Muscle layer of colon (tissue), 2 donors: Measurements from ENCODE around the gene B3GAT1.

ENCODE experiments used
- H3K27ac ChIP-seq: one replicate; pipeline ENCODE4 v1.7.0; 2013; ENCODE audit warnings: low read depth, mild to moderate bottlenecking, low read length, moderate library complexity
- H3K27me3 ChIP-seq, 2 donors: one replicate each; pipeline ENCODE4 v1.7.0; 2013; ENCODE audit warnings: low read length in 2 of 2, mild to moderate bottlenecking in 2 of 2; ENCODE audit not compliant: insufficient read depth in 2 of 2, control insufficient read depth in 1 of 2
- H3K36me3 ChIP-seq: one replicate; pipeline ENCODE4 v1.7.0; 2013; ENCODE audit warnings: mild to moderate bottlenecking, low read length; ENCODE audit not compliant: insufficient read depth
- H3K4me1 ChIP-seq: one replicate; pipeline ENCODE4 v1.7.0; 2013; ENCODE audit warnings: mild to moderate bottlenecking, low read length; ENCODE audit not compliant: insufficient read depth
- H3K4me3 ChIP-seq, 2 donors: one replicate each; pipeline ENCODE4 v1.7.0; 2013; ENCODE audit warnings: low read length in 2 of 2, low read depth in 1 of 2, mild to moderate bottlenecking in 1 of 2, moderate library complexity in 1 of 2
- H3K9ac ChIP-seq: one replicate; pipeline ENCODE4 v1.7.0; 2013; ENCODE audit warnings: low read length
- H3K9me3 ChIP-seq: one replicate; pipeline ENCODE4 v1.7.0; 2013; ENCODE audit warnings: mild to moderate bottlenecking, low read length
- donor health status: abdominal sarcoma.
- donor health status: Adenocarcinoma of cecum.

B3GAT1 gene

GRCh38 chr11:134374891-134375550, 37.0 kb downstream of the B3GAT1 start:
- Histone ChIP-seq H3K27me3 (no peaks in the 10 kb centered on the region), H3K9ac (no peak overlapping the region), H3K27ac (no peak overlapping the region), H3K4me1 (no peaks in the 10 kb centered on the region), H3K36me3 (no peaks in the 10 kb centered on the region), H3K9me3 (no peaks in the 10 kb centered on the region), H3K4me3 (no peak overlapping the region)

- no peak overlapping the region for H3K4me3 ChIP-seq
- no peaks in the 10 kb centered on the region for H3K4me1 ChIP-seq
- no peaks in the 10 kb centered on the region for H3K27me3 ChIP-seq
- H3K27ac ChIP-seq = no peak overlapping the region
- no peak overlapping the region for H3K9ac ChIP-seq
- no peaks in the 10 kb centered on the region for H3K36me3 ChIP-seq
- H3K9me3 ChIP-seq = no peaks in the 10 kb centered on the region
Observed at GRCh38 chr11:134374171-134374570, 37.9 kb downstream of the B3GAT1 start.

- no peaks in the 10 kb centered on the region for H3K4me1 ChIP-seq
- H3K9ac ChIP-seq = no peak overlapping the region
- H3K9me3 ChIP-seq = no peaks in the 10 kb centered on the region
- no peaks in the 10 kb centered on the region for H3K36me3 ChIP-seq
- H3K4me3 ChIP-seq = no peak overlapping the region
- no peak overlapping the region for H3K27ac ChIP-seq
- no peaks in the 10 kb centered on the region for H3K27me3 ChIP-seq
Observed at GRCh38 chr11:134373591-134374052, 38.4 kb downstream of the B3GAT1 start.

- no peaks in the 10 kb centered on the region for H3K36me3 ChIP-seq
- H3K4me1 ChIP-seq = no peaks in the 10 kb centered on the region
- no peak overlapping the region for H3K4me3 ChIP-seq
- no peaks in the 10 kb centered on the region for H3K9me3 ChIP-seq
- no peak overlapping the region for H3K9ac ChIP-seq
- H3K27me3 ChIP-seq = no peaks in the 10 kb centered on the region
- H3K27ac ChIP-seq = no peak overlapping the region
Observed at GRCh38 chr11:134372961-134373360, 39.1 kb downstream of the B3GAT1 start.

- no peaks in the 10 kb centered on the region for H3K36me3 ChIP-seq
- no peak overlapping the region for H3K4me3 ChIP-seq
- no peaks in the 10 kb centered on the region for H3K9me3 ChIP-seq
- no peak overlapping the region for H3K9ac ChIP-seq
- H3K4me1 ChIP-seq = no peaks in the 10 kb centered on the region
- no peak overlapping the region for H3K27ac ChIP-seq
- no peaks in the 10 kb centered on the region for H3K27me3 ChIP-seq
Observed at GRCh38 chr11:134372536-134372935, 39.5 kb downstream of the B3GAT1 start.

GRCh38 chr11:134371436-134372185, 40.4 kb downstream of the B3GAT1 start:
- no peaks in the 10 kb centered on the region for H3K9me3 ChIP-seq
- H3K27me3 ChIP-seq = no peaks in the 10 kb centered on the region
- no peak overlapping the region for H3K9ac ChIP-seq
- H3K4me3 ChIP-seq = no peak overlapping the region
- H3K36me3 ChIP-seq = no peaks in the 10 kb centered on the region
- no peaks in the 10 kb centered on the region for H3K4me1 ChIP-seq
- no peak overlapping the region for H3K27ac ChIP-seq

- no peaks in the 10 kb centered on the region for H3K9me3 ChIP-seq
- no peaks in the 10 kb centered on the region for H3K27me3 ChIP-seq
- H3K4me3 ChIP-seq = no peak overlapping the region
- H3K36me3 ChIP-seq = no peaks in the 10 kb centered on the region
- H3K4me1 ChIP-seq = no peaks in the 10 kb centered on the region
- no peak overlapping the region for H3K27ac ChIP-seq
- no peak overlapping the region for H3K9ac ChIP-seq
Observed at GRCh38 chr11:134370526-134371435, 41.3 kb downstream of the B3GAT1 start.

GRCh38 chr11:134369656-134370525, 42.2 kb downstream of the B3GAT1 start:
- Histone ChIP-seq H3K9me3 (no peaks in the 10 kb centered on the region), H3K9ac (no peak overlapping the region), H3K36me3 (no peaks in the 10 kb centered on the region), H3K27ac (no peak overlapping the region), H3K27me3 (no peaks in the 10 kb centered on the region), H3K4me1 (no peaks in the 10 kb centered on the region), H3K4me3 (no peak overlapping the region)

GRCh38 chr11:134367781-134368180, 44.3 kb downstream of the B3GAT1 start:
- H3K9me3 ChIP-seq = no peaks in the 10 kb centered on the region
- no peak overlapping the region for H3K4me3 ChIP-seq
- no peaks in the 10 kb centered on the region for H3K4me1 ChIP-seq
- no peak overlapping the region for H3K27ac ChIP-seq
- H3K27me3 ChIP-seq = no peaks in the 10 kb centered on the region
- no peaks in the 10 kb centered on the region for H3K36me3 ChIP-seq
- H3K9ac ChIP-seq = no peak overlapping the region

GRCh38 chr11:134366254-134366653, 45.8 kb downstream of the B3GAT1 start:
- H3K27ac ChIP-seq = no peak overlapping the region
- H3K9me3 ChIP-seq = no peaks in the 10 kb centered on the region
- H3K4me1 ChIP-seq = no peaks in the 10 kb centered on the region
- no peak overlapping the region for H3K9ac ChIP-seq
- no peak overlapping the region for H3K4me3 ChIP-seq
- H3K27me3 ChIP-seq = no peaks in the 10 kb centered on the region
- H3K36me3 ChIP-seq = no peaks in the 10 kb centered on the region
